ENCODE data around the gene ST13.

ST13 gene

GRCh38 chr22:40792451-40792850 is 64.0 kb downstream of the ST13 start:
- H3K36me3 ChIP-seq (ENCODE audit: control insufficient read depth in 1 of 2, insufficient read depth in 2 of 2, low read length in 2 of 2) = peaks cover 16 to 21% of the 10 kb centered on the region in 2 experiments
- H4K12ac ChIP-seq (ENCODE audit: low read depth, low read length) = no peak overlapping the region
- no peak overlapping the region for H3K4me2 ChIP-seq (ENCODE audit: low read length)
- H2BK120ac ChIP-seq (ENCODE audit: insufficient read depth, low read length, poor library complexity) = no peak overlapping the region
- no peak overlapping the region for H3K4ac ChIP-seq (ENCODE audit: low read depth, low read length)
- no peak overlapping the region for H2BK12ac ChIP-seq (ENCODE audit: low read length)
- no peak overlapping the region for H4K8ac ChIP-seq (ENCODE audit: low read depth, low read length)
- no peak overlapping the region for H3K14ac ChIP-seq (ENCODE audit: low read length)
- no peaks in the 10 kb centered on the region for H3K27me3 ChIP-seq (ENCODE audit: insufficient read depth, low read length)
- H3K27ac ChIP-seq (ENCODE audit: low read depth, low read length) = no peak overlapping the region
- no peak for DNase-seq
- no peak overlapping the region for H2AK5ac ChIP-seq (ENCODE audit: low read length)
- peaks cover 5% of the 10 kb centered on the region in 2 experiments for H3K4me1 ChIP-seq (ENCODE audit: control insufficient read depth in 1 of 2, insufficient read depth in 2 of 2, low read length in 2 of 2)
- H2AFZ ChIP-seq (ENCODE audit: insufficient read depth, low read length, poor library complexity) = no peak overlapping the region
- no peaks in the 10 kb centered on the region for H3K9me3 ChIP-seq (ENCODE audit: insufficient read depth, low read depth, low read length)
- WGBS (ENCODE audit: extremely low coverage, insufficient coverage, insufficient read length) = no CpG with 5 or more reads among the region's 2 CpGs
- no peak overlapping the region for H4K91ac ChIP-seq (ENCODE audit: low read depth, low read length)
- H2BK5ac ChIP-seq (ENCODE audit: low read depth, low read length, poor library complexity) = no peak overlapping the region
- no peak overlapping the region for H3K18ac ChIP-seq (ENCODE audit: low read length)
- no peak overlapping the region for H3K9ac ChIP-seq (ENCODE audit: low read length)
- H3K4me3 ChIP-seq (ENCODE audit: low read depth, low read length) = no peak overlapping the region
- no peak overlapping the region for H3K23ac ChIP-seq (ENCODE audit: low read length)
- no peaks in the 10 kb centered on the region for H3K79me1 ChIP-seq (ENCODE audit: low read length)
- no peaks in the 10 kb centered on the region for H3K79me2 ChIP-seq (ENCODE audit: control insufficient read depth, insufficient read depth, low read length, poor library complexity)

GRCh38 chr22:40791241-40791640 is 65.2 kb downstream of the ST13 start:
- Histone ChIP-seq H3K36me3 (ENCODE audit: control insufficient read depth in 1 of 2, insufficient read depth in 2 of 2, low read length in 2 of 2) (peaks cover 16 to 25% of the 10 kb centered on the region in 2 experiments), H3K14ac (ENCODE audit: low read length) (no peak overlapping the region), H2BK12ac (ENCODE audit: low read length) (no peak overlapping the region), H3K4me1 (ENCODE audit: control insufficient read depth in 1 of 2, insufficient read depth in 2 of 2, low read length in 2 of 2) (peaks cover 5% of the 10 kb centered on the region in 2 experiments), H3K79me1 (ENCODE audit: low read length) (no peaks in the 10 kb centered on the region), H3K27me3 (ENCODE audit: insufficient read depth, low read length) (no peaks in the 10 kb centered on the region), H2BK120ac (ENCODE audit: insufficient read depth, low read length, poor library complexity) (no peak overlapping the region), H4K91ac (ENCODE audit: low read depth, low read length) (no peak overlapping the region), H4K8ac (ENCODE audit: low read depth, low read length) (no peak overlapping the region), H3K4me3 (ENCODE audit: low read depth, low read length) (no peak overlapping the region), H2BK5ac (ENCODE audit: low read depth, low read length, poor library complexity) (no peak overlapping the region), H3K79me2 (ENCODE audit: control insufficient read depth, insufficient read depth, low read length, poor library complexity) (no peaks in the 10 kb centered on the region), H3K27ac (ENCODE audit: low read depth, low read length) (no peak overlapping the region), H3K4me2 (ENCODE audit: low read length) (no peak overlapping the region), H3K9ac (ENCODE audit: low read length) (no peak overlapping the region), H3K23ac (ENCODE audit: low read length) (no peak overlapping the region), H3K18ac (ENCODE audit: low read length) (no peak overlapping the region), H3K4ac (ENCODE audit: low read depth, low read length) (no peak overlapping the region), H3K9me3 (ENCODE audit: insufficient read depth, low read depth, low read length) (no peaks in the 10 kb centered on the region), H2AFZ (ENCODE audit: insufficient read depth, low read length, poor library complexity) (no peak overlapping the region), H4K12ac (ENCODE audit: low read depth, low read length) (no peak overlapping the region), H2AK5ac (ENCODE audit: low read length) (no peak overlapping the region)
- DNase-seq = no peak

- Histone ChIP-seq H3K9me3 (ENCODE audit: insufficient read depth, low read depth, low read length) (no peaks in the 10 kb centered on the region), H2BK120ac (ENCODE audit: insufficient read depth, low read length, poor library complexity) (no peak overlapping the region), H2AK5ac (ENCODE audit: low read length) (no peak overlapping the region), H2BK5ac (ENCODE audit: low read depth, low read length, poor library complexity) (no peak overlapping the region), H3K27ac (ENCODE audit: low read depth, low read length) (no peak overlapping the region), H3K36me3 (ENCODE audit: control insufficient read depth in 1 of 2, insufficient read depth in 2 of 2, low read length in 2 of 2) (peaks cover 16 to 26% of the 10 kb centered on the region in 2 experiments), H3K9ac (ENCODE audit: low read length) (no peak overlapping the region), H3K4me2 (ENCODE audit: low read length) (no peak overlapping the region), H4K91ac (ENCODE audit: low read depth, low read length) (no peak overlapping the region), H3K4ac (ENCODE audit: low read depth, low read length) (no peak overlapping the region), H4K12ac (ENCODE audit: low read depth, low read length) (peak overlapping the region; percentile 11), H2BK12ac (ENCODE audit: low read length) (no peak overlapping the region), H3K27me3 (ENCODE audit: insufficient read depth, low read length) (no peaks in the 10 kb centered on the region), H2AFZ (ENCODE audit: insufficient read depth, low read length, poor library complexity) (no peak overlapping the region), H3K79me1 (ENCODE audit: low read length) (no peaks in the 10 kb centered on the region), H3K23ac (ENCODE audit: low read length) (no peak overlapping the region), H3K14ac (ENCODE audit: low read length) (no peak overlapping the region), H3K4me3 (ENCODE audit: low read depth, low read length) (no peak overlapping the region), H3K18ac (ENCODE audit: low read length) (peak overlapping the region; percentile 3), H3K4me1 (ENCODE audit: control insufficient read depth in 1 of 2, insufficient read depth in 2 of 2, low read length in 2 of 2) (peaks cover 5% of the 10 kb centered on the region in 2 experiments), H4K8ac (ENCODE audit: low read depth, low read length) (no peak overlapping the region), H3K79me2 (ENCODE audit: control insufficient read depth, insufficient read depth, low read length, poor library complexity) (no peaks in the 10 kb centered on the region)
- no CpG with 5 or more reads among the region's 22 CpGs for WGBS (ENCODE audit: extremely low coverage, insufficient coverage, insufficient read length)
- no peak for DNase-seq
Measured at GRCh38 chr22:40789131-40789530, 67.3 kb downstream of the ST13 start.

GRCh38 chr22:40782521-40782920 is 73.9 kb downstream of the ST13 start:
- no peak overlapping the region for H3K9ac ChIP-seq (ENCODE audit: low read length)
- H3K4me1 ChIP-seq (ENCODE audit: control insufficient read depth in 1 of 2, insufficient read depth in 2 of 2, low read length in 2 of 2) = peaks cover 5 to 6% of the 10 kb centered on the region in 2 experiments
- peak; percentile 78 to 98 for DNase-seq
- no peak overlapping the region for H3K4me3 ChIP-seq (ENCODE audit: low read depth, low read length)
- no peak overlapping the region for H2BK120ac ChIP-seq (ENCODE audit: insufficient read depth, low read length, poor library complexity)
- H3K79me2 ChIP-seq (ENCODE audit: control insufficient read depth, insufficient read depth, low read length, poor library complexity) = no peaks in the 10 kb centered on the region
- no peak overlapping the region for H3K4ac ChIP-seq (ENCODE audit: low read depth, low read length)
- H3K23ac ChIP-seq (ENCODE audit: low read length) = no peak overlapping the region
- peak overlapping the region; percentile 3 for H3K4me2 ChIP-seq (ENCODE audit: low read length)
- H3K18ac ChIP-seq (ENCODE audit: low read length) = no peak overlapping the region
- no peak overlapping the region for H3K27ac ChIP-seq (ENCODE audit: low read depth, low read length)
- H2BK5ac ChIP-seq (ENCODE audit: low read depth, low read length, poor library complexity) = no peak overlapping the region
- no peak overlapping the region for H2AFZ ChIP-seq (ENCODE audit: insufficient read depth, low read length, poor library complexity)
- no peak overlapping the region for H4K8ac ChIP-seq (ENCODE audit: low read depth, low read length)
- H4K91ac ChIP-seq (ENCODE audit: low read depth, low read length) = no peak overlapping the region
- no peak overlapping the region for H4K12ac ChIP-seq (ENCODE audit: low read depth, low read length)
- no peak overlapping the region for H2AK5ac ChIP-seq (ENCODE audit: low read length)
- WGBS (ENCODE audit: extremely low coverage, insufficient coverage, insufficient read length) = no CpG with 5 or more reads among the region's 3 CpGs
- H2BK12ac ChIP-seq (ENCODE audit: low read length) = no peak overlapping the region
- no peaks in the 10 kb centered on the region for H3K9me3 ChIP-seq (ENCODE audit: insufficient read depth, low read depth, low read length)
- H3K14ac ChIP-seq (ENCODE audit: low read length) = no peak overlapping the region
- H3K79me1 ChIP-seq (ENCODE audit: low read length) = peaks cover 4% of the 10 kb centered on the region
- H3K36me3 ChIP-seq (ENCODE audit: control insufficient read depth in 1 of 2, insufficient read depth in 2 of 2, low read length in 2 of 2) = peaks cover 6 to 14% of the 10 kb centered on the region in 2 experiments
- H3K27me3 ChIP-seq (ENCODE audit: insufficient read depth, low read length) = no peaks in the 10 kb centered on the region

Measured in trophoblast cell (in vitro differentiated cells and primary cell).